Middle frontal gyrus (tissue), 1 donor: ENCODE results near the gene S100A2.
"Not testable (repeated sequence)": the region's sequence is repeated elsewhere in the genome, so short reads cannot be mapped to it uniquely, and the experiment has no call there.

ENCODE experiments used
- DNase-seq: peaks from one replicate; pipeline ENCODE4 v3.0.0-alpha.2; 2015; ENCODE audit warnings: low spot score; ENCODE audit errors: extremely low spot score

The S100A2 gene

GRCh38 chr1:153566414-153567371, 1.0 kb upstream of the S100A2 start:
- DNase-seq = no peak

GRCh38 chr1:153563991-153564390, 1.7 kb downstream of the S100A2 start:
- no peak for DNase-seq

- DNase-seq = no peak
These were observed 2.2 kb downstream of the S100A2 start for GRCh38 chr1:153563483-153563901.

- DNase-seq = not testable (repeated sequence)
These were observed 3.6 kb downstream of the S100A2 start for GRCh38 chr1:153562021-153562420.

- no peak for DNase-seq
These were observed 4.1 kb downstream of the S100A2 start for GRCh38 chr1:153561466-153561985.

- no peak for DNase-seq
These were observed 4.7 kb downstream of the S100A2 start for GRCh38 chr1:153560771-153561465.

GRCh38 chr1:153560241-153560640, 5.4 kb downstream of the S100A2 start:
- DNase-seq = no peak

GRCh38 chr1:153557877-153558276, 7.8 kb downstream of the S100A2 start:
- DNase-seq = no peak

GRCh38 chr1:153556348-153556747, 9.3 kb downstream of the S100A2 start:
- no peak for DNase-seq

- DNase-seq = no peak
These were observed 11.7 kb downstream of the S100A2 start for GRCh38 chr1:153553830-153554541.

- DNase-seq = no peak
These were observed 12.5 kb downstream of the S100A2 start for GRCh38 chr1:153553096-153553495.

- no peak for DNase-seq
These were observed 13.3 kb downstream of the S100A2 start for GRCh38 chr1:153552335-153552734.

- no peak for DNase-seq
These were observed 14.7 kb downstream of the S100A2 start for GRCh38 chr1:153550827-153551500.

GRCh38 chr1:153550398-153550758, 15.3 kb downstream of the S100A2 start:
- no peak for DNase-seq

- DNase-seq = no peak
These were observed 15.8 kb downstream of the S100A2 start for GRCh38 chr1:153549741-153550397.

GRCh38 chr1:153548722-153549688, 16.6 kb downstream of the S100A2 start, which contains the start of gene S100A3:
S100A3 (minus strand) TSS chr1:153549258; CDS start chr1:153548485, 773 bp downstream.
- DNase-seq = no peak

GRCh38 chr1:153547560-153548551, 17.8 kb downstream of the S100A2 start:
- DNase-seq = no peak
